Measurements from ENCODE around the gene PHC3. TPM values are rescaled to one million over a fixed set of nuclear protein-coding genes. Genes with fewer than 3 reads are reported as not detected.
"Not testable (repeated sequence)": the region's sequence is repeated elsewhere in the genome, so short reads cannot be mapped to it uniquely, and the experiment has no call there.

Gene PHC3
- total RNA-seq, 2 donors from 2014 or later = 34.5 to 100 TPM

GRCh38 chr3:170211668-170212067, 30.1 kb upstream of the PHC3 start:
- Histone ChIP-seq H3K27me3 (replicated peaks; ENCODE audit: insufficient read depth) (no peaks in the 10 kb centered on the region), H3K36me3 (no peaks in the 10 kb centered on the region), H3K4me3 (no peak overlapping the region), H3K4me1 (replicated peaks) (no peaks in the 10 kb centered on the region), H3K27ac (no peak overlapping the region), H3K9me3 (no peaks in the 10 kb centered on the region)
- TF ChIP-seq CTCF (IDR thresholded peaks at IDR 0.05) (no peak), POLR2A (IDR thresholded peaks at IDR 0.05) (no peak), POLR2AphosphoS5 (IDR thresholded peaks at IDR 0.05) (no peak)
- DNase-seq (ENCODE audit: low spot score) = no peak
- whole genome bisulfite sequencing = 92% methylated on average over 1 of the region's 1 CpG
- intact Hi-C loops (cut with DNase I) = no loop called here

GRCh38 chr3:170207717-170208116, 26.2 kb upstream of the PHC3 start:
- intact Hi-C loops (cut with DNase I) = no loop called here
- DNase-seq (ENCODE audit: low spot score) = no peak
- no peaks in the 10 kb centered on the region for H3K9me3 ChIP-seq
- H3K4me3 ChIP-seq = no peak overlapping the region
- no peak overlapping the region for H3K27ac ChIP-seq
- H3K4me1 ChIP-seq (replicated peaks) = no peaks in the 10 kb centered on the region
- no peaks in the 10 kb centered on the region for H3K27me3 ChIP-seq (replicated peaks; ENCODE audit: insufficient read depth)
- WGBS = 72% methylated on average over 6 of the region's 6 CpGs
- TF ChIP-seq POLR2A (IDR thresholded peaks at IDR 0.05) (no peak), CTCF (IDR thresholded peaks at IDR 0.05) (no peak), POLR2AphosphoS5 (IDR thresholded peaks at IDR 0.05) (no peak)
- H3K36me3 ChIP-seq = no peaks in the 10 kb centered on the region

GRCh38 chr3:170206164-170206762, 24.7 kb upstream of the PHC3 start:
- H3K9me3 ChIP-seq; DNase-seq (ENCODE audit: low spot score); intact Hi-C loops (cut with DNase I); H3K36me3 ChIP-seq; H3K4me3 ChIP-seq; H3K27me3 ChIP-seq (replicated peaks; ENCODE audit: insufficient read depth); H3K4me1 ChIP-seq (replicated peaks); H3K27ac ChIP-seq: not testable (repeated sequence)
- WGBS = 93% methylated on average over 11 of the region's 11 CpGs

- Histone ChIP-seq H3K36me3 (no peaks in the 10 kb centered on the region), H3K4me1 (replicated peaks) (no peaks in the 10 kb centered on the region), H3K27ac (no peak overlapping the region), H3K9me3 (no peaks in the 10 kb centered on the region), H3K4me3 (no peak overlapping the region), H3K27me3 (replicated peaks; ENCODE audit: insufficient read depth) (no peaks in the 10 kb centered on the region)
- no peak for DNase-seq (ENCODE audit: low spot score)
- 68% methylated on average over 2 of the region's 2 CpGs for WGBS
- intact Hi-C loops (cut with DNase I) = no loop called here
- no peak for TF ChIP-seq POLR2AphosphoS5 (IDR thresholded peaks at IDR 0.05)
- TF ChIP-seq POLR2A (IDR thresholded peaks at IDR 0.05) = no peak
- no peak for TF ChIP-seq CTCF (IDR thresholded peaks at IDR 0.05)
Measured at GRCh38 chr3:170205302-170205701, 23.8 kb upstream of the PHC3 start.

GRCh38 chr3:170204509-170204908, 23.0 kb upstream of the PHC3 start:
- no peaks in the 10 kb centered on the region for H3K4me1 ChIP-seq (replicated peaks)
- no peaks in the 10 kb centered on the region for H3K9me3 ChIP-seq
- H3K36me3 ChIP-seq = no peaks in the 10 kb centered on the region
- no peak overlapping the region for H3K4me3 ChIP-seq
- intact Hi-C loops (cut with DNase I) = no loop called here
- TF ChIP-seq POLR2AphosphoS5 (IDR thresholded peaks at IDR 0.05) (no peak), CTCF (IDR thresholded peaks at IDR 0.05) (no peak), POLR2A (IDR thresholded peaks at IDR 0.05) (no peak)
- WGBS = 96% methylated on average over 10 of the region's 10 CpGs
- no peaks in the 10 kb centered on the region for H3K27me3 ChIP-seq (replicated peaks; ENCODE audit: insufficient read depth)
- no peak for DNase-seq (ENCODE audit: low spot score)
- no peak overlapping the region for H3K27ac ChIP-seq
